NCI-H128 (cell line): Measurements from ENCODE around the gene PAGE2.
"Not testable (repeated sequence)": the region's sequence is repeated elsewhere in the genome, so short reads cannot be mapped to it uniquely, and the experiment has no call there.

Experiments
- DNase-seq: peaks from one replicate; lab custom pipeline; 2025; ENCODE audit not compliant: unreplicated experiment; lab: John Stamatoyannopoulos, UW

The PAGE2 gene, protein sequence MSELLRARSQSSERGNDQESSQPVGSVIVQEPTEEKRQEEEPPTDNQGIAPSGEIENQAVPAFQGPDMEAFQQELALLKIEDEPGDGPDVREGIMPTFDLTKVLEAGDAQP

DNA sequence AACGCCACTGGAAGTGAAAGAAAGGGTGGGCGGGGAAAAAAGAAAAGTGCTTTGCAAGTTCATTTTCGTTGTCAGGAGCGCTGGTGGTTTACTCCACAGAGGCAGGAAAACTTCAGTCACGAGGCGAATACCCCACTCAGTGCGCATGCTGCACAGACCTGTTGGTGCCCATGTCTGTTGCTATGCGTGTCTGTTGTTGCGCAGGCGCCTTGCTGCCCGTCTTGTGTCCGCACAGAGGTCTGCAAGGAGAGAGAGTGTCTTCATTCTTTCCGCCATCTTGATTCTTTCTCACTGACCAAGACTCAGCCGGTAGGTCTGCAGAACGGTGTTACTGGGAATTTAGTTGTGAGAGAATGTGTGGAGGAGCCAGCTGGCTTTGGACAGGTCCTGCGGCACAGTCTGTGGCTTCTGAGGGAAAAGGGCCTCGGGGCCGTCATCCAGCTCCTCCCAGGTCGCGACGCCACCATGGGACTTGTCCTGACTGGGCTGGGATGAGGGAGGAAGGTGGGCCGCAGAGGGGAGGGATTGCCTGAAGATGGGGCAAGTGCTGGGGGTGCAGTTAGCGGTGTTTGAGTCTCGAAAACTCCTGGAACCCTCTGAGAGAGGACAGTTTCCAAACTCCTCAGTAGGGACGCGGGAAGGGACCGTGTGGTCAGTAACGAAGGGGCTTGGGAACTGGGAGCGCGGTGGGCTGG lies at the start of gene PAGE2:
TSS of gene PAGE2 (plus strand) at position 224 of the 695 bp plus-strand sequence. CDS start 1,003 bp downstream, outside the sequence.
- DNase-seq, result no peak

DNA sequence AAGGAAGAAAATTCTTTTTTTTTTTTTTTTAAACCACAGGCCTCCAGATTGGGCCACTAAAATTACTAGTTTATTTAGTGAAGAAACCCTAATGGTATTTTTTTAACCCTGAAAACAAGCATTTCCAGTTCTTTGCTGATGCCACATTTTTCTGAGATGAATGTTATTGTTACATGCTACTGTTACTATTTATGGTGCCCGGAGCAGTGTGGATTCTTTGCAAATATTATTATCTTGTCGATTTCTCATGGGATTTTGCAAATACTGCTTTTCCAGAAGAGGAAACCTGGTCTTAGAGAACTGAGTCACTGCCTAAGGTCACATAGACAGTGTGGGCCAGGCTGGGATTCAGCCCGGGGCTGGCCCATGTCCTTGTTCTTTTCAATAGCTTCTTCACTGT lies 49.3 kb upstream of the PAGE2 start:
- DNase-seq, result no peak

DNA sequence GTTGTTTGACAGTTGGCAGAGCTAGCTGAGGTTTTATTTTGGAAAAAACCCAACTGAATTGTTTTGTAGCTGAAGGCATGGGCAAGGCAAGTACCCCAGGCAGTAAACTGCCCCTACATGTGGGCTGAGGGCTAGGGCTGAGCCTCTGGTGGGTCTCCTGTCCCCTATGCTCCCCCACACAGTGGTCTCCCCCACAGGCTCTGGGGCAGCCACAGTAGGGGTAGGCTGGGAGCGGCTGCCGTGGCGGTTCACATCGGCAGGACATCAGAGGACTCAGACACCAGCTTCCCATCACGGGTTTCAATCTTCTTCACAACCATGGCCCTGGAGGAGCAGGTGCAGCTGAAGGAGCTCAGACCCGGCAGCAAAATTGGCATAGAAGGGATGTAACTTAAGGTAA lies 47.3 kb upstream of the PAGE2 start:
- DNase-seq, result no peak

DNA sequence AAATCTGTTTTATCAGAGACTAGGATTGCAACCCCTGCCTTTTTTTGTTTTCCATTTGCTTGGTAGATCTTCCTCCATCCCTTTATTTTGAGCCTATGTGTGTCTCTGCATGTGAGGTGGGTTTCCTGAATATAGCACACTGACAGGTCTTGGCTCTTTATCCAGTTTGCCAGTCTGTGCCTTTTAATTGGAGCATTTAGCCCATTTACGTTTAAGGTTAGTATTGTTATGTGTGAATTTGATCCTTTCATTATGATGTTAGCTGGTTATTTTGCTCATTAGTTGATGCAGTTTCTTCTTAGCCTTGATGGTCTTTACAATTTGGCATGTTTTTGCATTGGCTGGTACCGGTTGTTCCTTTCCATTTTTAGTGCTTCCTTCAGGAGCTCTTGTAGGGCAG lies 38.2 kb upstream of the PAGE2 start:
- DNase-seq, result not testable (repeated sequence)

DNA sequence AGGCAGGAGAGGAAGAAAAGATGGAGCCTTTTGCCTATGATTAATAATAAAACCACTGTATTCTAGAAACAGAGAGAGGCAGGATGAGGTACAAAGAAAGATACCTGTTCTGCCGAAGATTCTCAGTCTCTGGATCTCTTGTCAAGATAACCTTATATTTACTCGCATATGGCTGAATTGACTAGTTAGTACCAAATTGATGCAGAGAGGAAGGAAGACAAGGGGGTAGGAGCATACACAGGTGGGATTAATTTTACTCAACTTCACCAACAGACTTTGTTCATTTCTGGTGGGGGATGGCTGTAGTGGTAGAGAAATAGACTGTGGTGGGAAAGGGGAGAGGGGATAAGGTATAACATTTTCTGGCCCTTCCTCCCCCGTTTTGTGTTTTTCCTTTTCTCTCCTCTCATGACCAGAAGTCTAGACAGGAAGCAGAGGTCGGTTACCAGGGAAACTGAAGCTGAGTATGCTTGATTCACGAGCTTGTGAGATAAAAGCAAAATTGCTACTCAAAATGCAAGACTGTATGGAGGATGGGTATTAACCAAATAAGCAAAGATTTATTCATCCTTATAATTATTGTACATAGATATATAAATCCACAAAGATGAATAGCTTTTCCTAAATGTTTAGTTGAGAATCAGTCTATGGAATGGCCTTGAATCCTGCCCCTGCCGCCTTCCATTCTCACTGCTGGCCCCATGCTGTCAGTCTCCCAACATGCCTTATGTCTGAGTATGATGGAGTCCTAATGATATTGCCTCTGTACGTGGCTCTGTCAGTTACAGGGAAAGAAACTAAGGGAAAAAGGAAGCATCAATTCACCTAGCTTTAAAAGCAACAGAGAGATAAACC lies 31.8 kb upstream of the PAGE2 start:
- DNase-seq, result no peak

DNA sequence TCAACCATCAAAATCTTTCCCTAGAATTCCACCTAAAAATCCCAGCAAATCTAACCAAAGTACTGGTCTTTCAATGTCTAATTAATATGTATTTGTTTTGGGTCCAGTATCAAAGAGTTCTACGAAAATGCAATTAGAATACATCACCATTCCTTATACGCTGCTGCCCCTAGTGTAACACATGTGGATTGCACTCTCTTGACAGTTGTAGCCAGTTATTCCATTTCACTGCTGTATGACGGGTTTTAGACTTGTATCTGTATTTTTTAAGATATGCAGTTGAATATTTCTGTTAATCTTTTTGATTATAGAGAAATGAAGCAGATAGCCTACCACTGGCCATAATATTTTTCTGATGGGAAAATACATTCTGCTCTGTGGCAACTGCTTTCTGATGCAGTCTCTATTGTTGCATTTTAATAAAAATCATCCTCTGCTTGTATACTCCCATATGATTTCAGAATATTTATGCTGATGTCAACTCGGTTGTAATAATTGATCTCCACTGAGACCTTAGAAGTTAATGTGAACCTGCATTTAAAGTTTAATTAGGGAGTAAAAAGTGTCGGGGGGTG lies 31.1 kb upstream of the PAGE2 start:
- peak; percentile 0 for DNase-seq

DNA sequence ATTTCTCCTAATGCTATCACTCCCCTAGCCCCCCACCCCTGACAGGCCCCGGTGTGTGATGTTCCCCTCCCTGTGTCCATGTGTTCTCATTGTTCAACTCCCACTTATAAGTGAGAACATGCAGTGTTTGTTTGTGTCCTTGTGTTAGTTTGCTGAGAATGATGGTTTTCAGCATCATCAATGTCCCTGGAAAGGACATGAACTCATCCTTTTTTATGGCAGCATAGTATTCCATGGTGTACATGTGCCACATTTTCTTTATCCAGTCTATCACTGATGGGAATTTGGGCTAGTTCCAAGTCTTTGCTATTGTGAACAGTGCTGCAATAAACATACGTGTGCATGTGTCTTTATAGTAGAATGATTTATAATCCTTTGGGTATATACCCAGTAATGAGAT lies 21.6 kb upstream of the PAGE2 start:
- DNase-seq, result not testable (repeated sequence)

DNA sequence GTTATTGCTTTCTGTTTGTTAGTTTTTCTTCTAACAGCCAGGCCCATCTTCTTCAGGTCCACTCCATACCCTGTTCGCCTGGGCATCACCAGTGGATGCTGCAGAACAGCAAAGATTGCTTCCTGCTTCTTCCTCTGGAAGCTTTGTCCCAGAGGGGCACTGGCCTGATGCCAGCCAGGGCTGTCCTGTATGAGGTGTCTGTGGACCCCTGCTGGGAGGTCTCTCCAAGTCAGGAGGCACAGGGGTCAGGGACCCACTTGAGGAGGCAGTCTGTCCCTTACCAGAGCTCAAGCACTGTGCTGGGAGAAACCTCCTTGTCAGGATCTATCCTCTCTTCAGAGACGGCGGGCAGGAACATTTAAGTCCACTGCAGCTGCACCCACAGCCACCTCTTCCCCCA lies 16.5 kb upstream of the PAGE2 start:
- DNase-seq, result no peak

DNA sequence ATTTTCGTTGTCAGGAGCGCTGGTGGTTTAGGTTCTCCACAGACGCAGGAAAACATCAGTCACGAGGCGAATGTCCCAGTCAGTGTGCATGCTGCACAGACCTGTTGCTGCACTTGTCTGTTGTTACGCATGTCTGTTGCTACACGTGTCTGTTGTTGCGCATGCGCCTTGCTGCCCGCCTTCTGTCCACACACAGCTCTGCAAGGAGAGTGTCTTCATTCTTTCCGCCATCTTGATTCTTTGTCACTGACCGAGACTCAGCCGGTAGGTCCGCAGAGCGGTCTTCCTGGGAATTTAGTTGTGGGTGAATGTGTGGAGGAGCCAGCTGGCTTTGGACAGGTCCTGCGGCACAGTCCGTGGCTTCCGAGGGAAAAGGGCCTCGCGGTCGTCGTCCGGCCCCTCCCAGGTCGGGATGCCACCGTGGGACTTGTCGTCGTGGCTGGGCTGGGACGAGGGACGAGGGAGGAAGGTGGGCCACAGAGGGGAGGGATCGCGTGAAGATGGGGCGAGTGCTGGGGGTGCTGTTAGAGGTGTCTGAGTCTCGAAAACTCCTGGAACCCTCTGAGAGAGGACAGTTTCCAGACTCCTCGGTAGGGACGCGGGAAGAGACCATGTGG lies 13.9 kb upstream of the PAGE2 start, which contains the start of gene PAGE2B:
TSS of gene PAGE2B (plus strand) at position 180 of the 617 bp plus-strand sequence. CDS start 1,012 bp downstream, outside the sequence.
- no peak for DNase-seq

DNA sequence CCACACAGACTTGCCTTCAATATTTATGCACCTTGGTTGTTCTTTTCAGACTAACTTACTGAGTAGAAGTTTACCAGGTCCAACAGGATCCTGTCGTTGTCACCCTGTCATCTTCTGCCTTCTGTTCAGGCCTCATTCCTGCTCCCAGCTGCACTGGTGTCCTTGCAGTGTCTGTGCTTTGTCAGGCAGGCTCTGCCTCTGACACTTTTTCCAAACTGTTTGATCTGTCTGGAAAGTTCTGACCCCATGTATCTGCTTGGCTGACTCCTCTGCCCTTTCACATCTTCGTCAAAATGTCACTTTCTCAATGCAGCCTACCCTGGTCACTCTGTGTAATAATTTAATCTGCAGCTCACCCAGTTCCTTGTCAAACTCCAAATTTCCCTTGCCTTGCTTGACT lies 9.9 kb downstream of the PAGE2 start:
- DNase-seq, result no peak

DNA sequence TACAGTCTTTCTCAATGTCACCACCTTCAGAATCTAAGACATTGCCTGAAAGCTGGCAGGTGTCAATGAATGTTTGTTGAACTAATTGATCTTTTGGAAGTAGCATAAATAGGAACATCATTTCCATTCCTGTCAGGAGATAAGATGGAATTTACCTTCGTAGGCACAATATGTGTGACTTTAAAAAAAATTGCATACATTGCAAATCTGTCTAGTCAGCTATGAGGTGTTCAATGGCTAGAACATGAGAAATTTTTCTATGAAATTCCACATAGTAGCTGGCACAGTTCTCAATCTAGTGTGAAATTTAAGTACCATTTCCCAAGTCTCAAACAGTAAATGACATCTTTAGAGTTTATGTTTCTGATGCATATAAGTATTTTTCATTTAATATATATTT lies 10.3 kb downstream of the PAGE2 start:
- no peak for DNase-seq

DNA sequence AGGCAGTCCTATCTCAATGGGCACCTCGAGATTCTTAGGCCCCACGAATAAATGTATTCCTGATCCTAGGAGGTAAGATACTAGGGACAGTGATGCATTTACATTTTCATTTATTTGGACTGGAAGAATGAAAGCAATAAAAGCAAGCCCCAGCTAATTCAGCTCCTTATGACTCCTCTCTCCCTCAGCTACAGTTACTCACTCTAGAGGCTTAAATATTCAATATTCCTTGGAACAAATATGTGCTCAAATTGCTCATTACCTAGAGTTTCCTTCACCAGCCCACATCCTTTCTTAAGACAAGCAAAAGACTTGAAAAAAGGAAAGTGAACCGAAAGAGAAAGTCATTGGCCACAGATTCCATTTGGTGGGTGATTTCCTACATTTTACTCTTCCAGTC lies 13.9 kb downstream of the PAGE2 start:
- no peak for DNase-seq

DNA sequence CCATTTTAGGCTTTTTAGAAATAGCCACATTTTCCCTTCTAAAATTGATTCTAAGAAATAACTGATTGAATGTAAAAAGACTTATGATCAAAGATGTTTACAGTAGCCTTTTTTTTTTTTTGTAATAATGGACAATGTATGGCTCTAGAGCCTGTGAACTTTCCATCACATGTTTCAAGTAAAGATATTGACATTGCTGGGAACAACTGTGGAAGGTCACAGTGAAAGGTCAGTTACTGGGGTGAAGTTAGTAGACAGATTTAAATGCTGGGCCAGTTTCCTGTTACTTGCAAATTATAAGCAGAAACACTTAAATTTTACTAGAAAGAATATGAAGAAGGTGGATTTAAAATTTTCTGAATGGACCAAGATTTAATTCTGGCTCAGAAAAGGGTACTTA lies 18.4 kb downstream of the PAGE2 start:
- DNase-seq, result no peak

DNA sequence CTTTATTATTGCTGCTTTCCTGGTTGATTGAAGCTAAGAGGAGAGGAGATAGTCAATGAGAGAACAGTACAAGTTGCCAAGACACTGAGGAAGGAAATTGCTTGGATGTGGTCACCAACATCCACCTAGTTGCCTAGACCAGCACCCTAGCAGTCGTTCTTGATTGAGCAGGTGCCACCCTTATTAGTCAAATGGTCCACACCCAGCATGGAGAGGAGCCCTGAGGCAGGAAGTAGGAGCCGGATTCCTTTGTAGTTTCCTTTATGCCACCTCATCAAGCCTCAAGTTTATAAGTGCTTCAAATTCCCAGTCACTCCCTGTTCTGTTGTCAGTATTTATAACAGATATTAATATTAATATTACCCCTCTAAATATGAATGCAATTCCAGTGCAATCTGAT lies 19.1 kb downstream of the PAGE2 start:
- DNase-seq, result no peak

DNA sequence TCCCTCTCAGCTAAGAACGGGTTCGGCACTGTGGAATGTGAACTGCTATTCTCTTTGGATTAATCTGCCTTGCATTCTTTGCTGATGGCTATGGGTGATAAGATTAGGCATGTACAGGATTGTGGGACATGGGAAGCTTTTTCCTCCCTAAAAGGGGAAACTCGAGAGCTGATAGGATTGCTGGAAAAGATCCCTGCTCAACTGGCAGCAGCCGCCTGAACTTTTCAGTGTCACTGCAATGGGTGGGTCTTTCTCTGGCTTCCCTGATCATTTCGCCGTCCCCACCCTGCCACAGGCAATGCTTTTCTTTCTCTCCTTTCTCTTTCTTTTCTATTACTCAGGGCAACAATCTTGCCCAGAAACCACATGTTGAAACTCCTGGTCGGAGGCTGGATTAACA lies 20.5 kb downstream of the PAGE2 start:
- no peak for DNase-seq

DNA sequence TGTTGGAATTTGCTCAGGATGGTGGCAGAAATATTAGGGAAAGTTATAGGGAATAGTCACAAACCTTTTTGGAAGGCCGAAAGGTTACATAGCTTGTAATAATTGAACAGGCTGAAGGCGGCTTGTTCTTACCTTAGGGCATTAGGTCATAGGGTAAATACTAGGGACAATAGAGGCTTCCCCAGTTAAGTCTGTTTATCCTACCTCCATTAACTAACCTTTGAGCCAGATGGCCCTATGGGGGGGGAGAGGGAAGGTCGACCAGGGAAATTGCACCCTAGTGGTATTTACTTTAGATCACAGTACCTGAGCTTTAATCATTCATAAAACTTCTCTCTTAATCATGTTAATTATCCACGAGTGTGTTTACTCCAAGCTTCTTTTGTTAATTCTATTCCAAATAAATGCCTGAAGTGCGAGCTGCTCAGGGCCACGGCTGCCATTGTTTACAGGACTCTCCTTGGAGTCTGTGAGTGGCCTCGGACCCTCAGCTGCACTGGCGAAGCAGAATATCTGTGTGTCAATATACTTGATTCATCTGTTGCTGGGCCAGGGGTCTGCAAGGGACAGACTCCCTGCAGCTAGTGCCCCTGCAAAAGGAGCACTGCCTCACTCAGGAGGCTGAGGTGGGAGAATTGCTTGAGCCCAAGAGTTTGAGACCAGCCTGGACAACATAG lies 22.9 kb downstream of the PAGE2 start:
- no peak for DNase-seq

DNA sequence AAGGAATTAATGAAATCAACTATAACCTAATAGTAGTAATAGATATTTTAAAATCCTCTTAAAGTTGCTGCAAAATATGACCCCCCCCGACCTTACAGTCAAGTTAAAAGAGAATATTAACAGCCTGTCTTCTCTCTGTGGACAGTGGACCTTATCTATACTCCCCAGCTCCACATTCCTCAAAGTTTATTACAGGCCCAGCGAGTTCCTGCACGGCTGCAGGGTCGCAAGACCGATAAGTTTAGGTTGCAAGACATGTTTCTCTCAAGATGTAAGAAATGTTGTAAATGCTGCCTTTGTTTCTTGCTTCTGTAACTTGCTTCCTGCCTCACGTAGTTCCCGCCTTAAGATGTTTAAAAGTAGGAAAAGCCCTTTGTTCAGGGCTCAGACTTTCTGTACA lies 27.8 kb downstream of the PAGE2 start:
- not testable (repeated sequence) for DNase-seq

DNA sequence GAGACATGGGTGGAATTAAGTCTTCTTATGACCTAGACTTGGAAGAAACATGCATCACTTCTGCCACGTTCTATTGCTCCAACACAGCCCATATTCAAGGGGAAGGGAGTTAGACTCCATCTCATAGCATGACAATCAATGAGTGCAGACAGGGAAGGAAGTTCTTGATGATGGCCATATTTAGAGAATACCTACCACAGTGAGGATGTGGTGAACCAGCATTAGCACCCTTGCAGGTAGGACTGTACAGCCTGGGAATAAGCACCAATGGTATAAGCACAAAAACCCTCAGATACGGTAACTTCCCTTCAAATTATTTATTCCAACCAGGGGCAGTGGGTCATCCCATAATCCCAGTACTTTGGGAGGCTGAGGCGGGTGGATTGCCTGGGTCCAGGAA lies 29.8 kb downstream of the PAGE2 start:
- DNase-seq, result no peak

DNA sequence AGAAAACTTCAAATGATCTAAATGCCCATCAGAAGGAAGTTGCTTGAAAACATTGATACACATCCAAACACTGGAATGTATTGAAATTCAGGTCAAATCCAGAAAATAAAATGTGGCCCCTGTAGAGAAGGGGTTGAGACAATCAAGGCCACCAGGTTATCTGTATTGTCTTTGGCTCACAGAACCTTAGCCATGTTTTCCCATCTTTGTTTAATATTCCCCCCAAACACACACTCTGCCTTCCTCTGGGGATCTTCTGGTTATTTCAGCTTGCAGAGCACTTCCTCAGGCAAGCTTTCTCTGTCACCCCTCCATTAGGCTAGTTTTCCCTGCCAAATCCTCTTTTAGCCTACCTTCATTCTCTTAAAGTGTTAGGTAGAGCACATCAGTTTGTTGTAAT lies 30.5 kb downstream of the PAGE2 start:
- no peak for DNase-seq

DNA sequence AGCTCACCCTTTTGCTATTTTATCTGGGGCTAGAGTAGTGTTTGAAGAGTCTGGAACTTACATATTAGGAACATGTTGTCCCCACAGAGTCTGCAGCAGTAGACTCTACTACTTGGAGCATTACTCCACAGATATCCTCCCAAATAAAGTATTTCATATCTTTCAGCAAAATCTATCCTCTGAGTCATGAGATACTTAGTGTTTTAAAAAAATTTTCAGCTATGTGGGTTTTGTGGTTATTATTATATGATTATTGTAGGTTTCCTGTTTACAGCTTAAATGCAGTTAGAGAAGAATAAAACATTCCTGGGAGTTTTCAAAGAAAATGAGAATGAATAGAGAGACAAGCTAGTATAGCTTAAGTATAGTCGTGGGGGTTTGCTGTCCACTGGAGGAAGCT lies 30.9 kb downstream of the PAGE2 start:
- DNase-seq, result no peak
